GM11168 (cell line): Measurements from ENCODE around the gene TRAF1.
"Not testable (repeated sequence)": the region's sequence is repeated elsewhere in the genome, so short reads cannot be mapped to it uniquely, and the experiment has no call there.

Experiments used
- in situ Hi-C: fragments of 300-500 bp; cut with MboI; formaldehyde crosslinking; loops from one replicate; pipeline ENCODE4 v1.12.0; 2022; ENCODE audit warnings: low sequenced_read_pairs; ENCODE audit not compliant: unreplicated experiment

The TRAF1 gene

GRCh38 chr9:120926397-120926928, at the start of gene TRAF1:
TRAF1 (minus strand) TSS chr9:120926796; CDS start chr9:120926075, 721 bp downstream.
- in situ Hi-C loops: no loop called here

- in situ Hi-C loops: no loop called here
Measured at GRCh38 chr9:120974921-120975320, 48.3 kb upstream of the TRAF1 start.

GRCh38 chr9:120974181-120974580, 47.6 kb upstream of the TRAF1 start:
- in situ Hi-C loops: no loop called here

GRCh38 chr9:120971938-120972337, 45.3 kb upstream of the TRAF1 start:
- in situ Hi-C loops: no loop called here

- in situ Hi-C loops: not testable (repeated sequence)
Measured at GRCh38 chr9:120971471-120971870, 44.9 kb upstream of the TRAF1 start.

GRCh38 chr9:120970244-120970643, 43.6 kb upstream of the TRAF1 start:
- in situ Hi-C loops: no loop called here

GRCh38 chr9:120966013-120966369, 39.4 kb upstream of the TRAF1 start:
- in situ Hi-C loops: no loop called here

GRCh38 chr9:120965344-120966012, 38.9 kb upstream of the TRAF1 start:
- in situ Hi-C loops: no loop called here

GRCh38 chr9:120961936-120962335, 35.3 kb upstream of the TRAF1 start:
- in situ Hi-C loops: no loop called here

GRCh38 chr9:120960001-120960400, 33.4 kb upstream of the TRAF1 start:
- in situ Hi-C loops: no loop called here

GRCh38 chr9:120956862-120957261, 30.3 kb upstream of the TRAF1 start:
- in situ Hi-C loops: no loop called here

GRCh38 chr9:120951960-120952618, 25.5 kb upstream of the TRAF1 start:
- in situ Hi-C loops: no loop called here

GRCh38 chr9:120950421-120951388, 24.1 kb upstream of the TRAF1 start:
- in situ Hi-C loops: no loop called here

- in situ Hi-C loops: no loop called here
Measured at GRCh38 chr9:120949290-120949689, 22.7 kb upstream of the TRAF1 start.

- in situ Hi-C loops: no loop called here
Measured at GRCh38 chr9:120948824-120949223, 22.2 kb upstream of the TRAF1 start.

GRCh38 chr9:120947222-120947621, 20.6 kb upstream of the TRAF1 start:
- in situ Hi-C loops: no loop called here

- in situ Hi-C loops: no loop called here
Measured at GRCh38 chr9:120946259-120946658, 19.7 kb upstream of the TRAF1 start.

- in situ Hi-C loops: no loop called here
Measured at GRCh38 chr9:120944948-120945347, 18.4 kb upstream of the TRAF1 start.

GRCh38 chr9:120944434-120944843, 17.8 kb upstream of the TRAF1 start:
- in situ Hi-C loops: no loop called here

- in situ Hi-C loops: no loop called here
Measured at GRCh38 chr9:120942186-120943001, 15.8 kb upstream of the TRAF1 start.
